HG03520 (cell line): Measurements from ENCODE around the gene TPRG1L.

Source experiments
- ATAC-seq: cut with Tn5 transposase; IDR thresholded peaks from one replicate; pipeline ENCODE4 v1.9.1; 2021; ENCODE audit warnings: mild to moderate bottlenecking, moderate library complexity; ENCODE audit not compliant: unreplicated experiment

The TPRG1L gene

DNA sequence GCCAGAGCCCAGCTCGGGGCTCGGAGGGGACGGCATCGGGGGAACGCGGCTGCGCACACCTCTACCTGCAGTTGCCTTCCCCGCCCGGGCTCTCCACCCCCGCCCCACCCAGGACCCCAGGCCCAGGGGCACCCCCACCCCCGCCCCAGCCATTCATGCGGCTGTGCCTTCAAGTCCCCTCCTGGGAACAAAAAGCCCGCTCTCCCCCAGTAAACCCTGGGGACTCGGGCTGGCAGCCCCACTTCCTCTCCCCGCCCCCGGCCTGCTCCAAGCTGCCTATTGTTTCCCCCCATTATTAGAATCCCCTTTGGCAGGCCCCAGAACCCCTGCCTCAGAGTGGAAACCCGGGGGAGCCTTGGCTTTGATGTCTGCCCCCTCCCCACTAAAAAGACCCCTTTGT lies 31.5 kb upstream of the TPRG1L start:
- no peak for ATAC-seq

GRCh38 chr1:3593745-3594144 lies 31.1 kb upstream of the TPRG1L start:
- no peak for ATAC-seq

- ATAC-seq: no peak
Measured at GRCh38 chr1:3594706-3595377, 30.0 kb upstream of the TPRG1L start.

DNA sequence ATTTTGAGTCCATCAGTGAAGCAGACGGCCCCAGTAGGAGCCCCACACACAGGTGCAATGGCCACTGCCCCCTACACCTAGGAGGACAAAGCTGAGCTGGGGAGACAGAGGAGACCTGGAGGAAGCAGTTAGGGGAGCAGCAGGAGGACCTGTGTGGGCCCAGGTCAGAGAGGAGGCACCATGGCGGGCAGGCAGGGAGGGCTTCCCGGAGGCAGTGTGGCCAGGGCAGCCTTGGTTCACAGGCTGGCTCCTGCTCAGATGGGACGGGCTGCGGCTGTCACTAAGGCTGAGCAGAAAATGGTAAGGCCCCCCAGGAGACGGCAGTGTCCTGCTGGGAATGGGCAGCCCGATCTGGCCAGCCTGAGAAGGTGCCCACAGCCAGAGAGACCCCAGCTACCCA lies 28.9 kb upstream of the TPRG1L start:
- no peak for ATAC-seq

DNA sequence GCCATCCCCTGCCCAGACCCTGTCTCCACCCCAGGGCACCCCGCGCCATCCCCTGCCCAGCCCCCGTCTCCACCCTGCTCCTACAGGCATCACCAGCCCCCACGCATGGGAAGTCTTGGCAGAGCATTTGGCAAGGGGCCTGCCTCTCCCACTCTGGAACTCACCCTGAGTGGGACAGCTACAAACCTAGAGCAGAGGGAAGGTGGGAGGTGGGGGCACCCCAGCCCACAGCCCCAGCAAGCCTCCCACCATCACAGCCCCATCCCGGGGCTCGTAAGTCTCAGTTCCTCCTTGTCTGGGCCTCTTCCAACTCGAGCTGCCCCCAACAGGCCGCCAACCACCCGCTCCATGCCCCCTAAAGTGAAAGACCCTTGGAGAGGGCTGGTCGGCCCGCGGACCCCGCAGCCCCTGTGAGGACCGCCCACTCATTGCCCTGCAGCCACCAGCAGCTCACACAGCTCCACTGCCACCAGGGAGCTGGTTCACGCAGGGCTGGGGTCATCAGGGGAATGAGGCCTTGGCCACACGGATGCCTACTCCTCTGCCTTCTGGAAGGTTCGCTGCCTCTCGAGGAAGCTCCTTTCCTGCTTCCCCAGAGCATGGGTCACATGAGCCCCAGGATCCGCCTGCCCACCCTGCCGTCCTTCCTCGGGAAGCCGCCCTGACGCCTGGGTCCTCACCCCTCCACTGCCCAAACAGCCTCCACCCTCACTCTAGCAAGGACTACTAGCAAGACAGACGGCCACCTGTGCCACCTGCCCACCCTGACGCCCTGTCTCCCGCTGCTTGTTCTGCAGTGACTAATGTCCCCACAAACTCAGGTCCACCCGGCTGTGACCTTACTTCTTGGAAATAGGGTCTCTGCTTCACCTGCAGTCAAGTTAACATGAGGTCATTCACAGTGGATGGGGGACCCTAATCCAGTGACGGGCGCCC lies 27.9 kb upstream of the TPRG1L start:
- ATAC-seq: no peak

DNA sequence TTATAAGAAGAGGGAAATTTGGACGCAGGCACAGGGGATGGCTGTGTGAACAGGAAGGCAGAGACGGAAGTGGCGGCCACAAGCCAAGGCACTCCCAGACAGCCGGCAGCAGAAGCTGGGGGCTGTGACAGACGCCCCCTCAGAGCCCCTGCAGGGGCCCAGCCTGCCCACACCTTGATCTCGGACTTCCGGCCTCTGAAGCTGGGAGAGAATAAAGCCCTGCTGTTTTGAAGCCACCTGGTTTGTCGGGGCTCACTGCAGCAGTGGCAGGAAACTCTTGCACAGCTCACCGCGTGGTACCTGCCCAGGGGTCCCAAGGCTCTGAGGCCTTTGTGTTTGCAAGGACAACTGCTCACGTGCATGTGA lies 27.2 kb upstream of the TPRG1L start:
- ATAC-seq: no peak

- ATAC-seq: no peak
Measured at GRCh38 chr1:3598051-3598491, 26.7 kb upstream of the TPRG1L start.

GRCh38 chr1:3598522-3599285 lies 26.1 kb upstream of the TPRG1L start:
- ATAC-seq: no peak

GRCh38 chr1:3599286-3599811 lies 25.5 kb upstream of the TPRG1L start:
- ATAC-seq: no peak

- ATAC-seq: no peak
Measured at GRCh38 chr1:3599816-3600215, 25.0 kb upstream of the TPRG1L start.

DNA sequence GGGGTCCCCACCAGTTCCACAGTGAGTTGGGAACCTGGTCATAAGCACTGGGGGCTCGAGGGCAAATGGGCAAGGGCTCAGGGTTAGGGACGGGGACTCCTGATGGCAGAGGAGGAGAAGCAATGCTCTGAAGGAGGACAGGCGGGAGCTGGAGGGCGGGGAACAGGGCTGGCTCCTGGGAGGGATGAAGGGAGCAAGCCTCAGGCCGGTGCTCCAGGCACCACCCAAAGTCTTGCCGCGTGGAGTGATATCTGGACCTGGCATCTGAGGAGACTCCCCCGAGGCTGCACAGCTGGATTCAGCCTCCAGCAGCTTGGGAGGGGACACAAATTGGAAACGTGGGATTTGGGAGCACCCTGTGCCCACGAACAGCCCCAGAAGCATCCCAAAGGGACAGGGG lies 24.5 kb upstream of the TPRG1L start:
- ATAC-seq: no peak

DNA sequence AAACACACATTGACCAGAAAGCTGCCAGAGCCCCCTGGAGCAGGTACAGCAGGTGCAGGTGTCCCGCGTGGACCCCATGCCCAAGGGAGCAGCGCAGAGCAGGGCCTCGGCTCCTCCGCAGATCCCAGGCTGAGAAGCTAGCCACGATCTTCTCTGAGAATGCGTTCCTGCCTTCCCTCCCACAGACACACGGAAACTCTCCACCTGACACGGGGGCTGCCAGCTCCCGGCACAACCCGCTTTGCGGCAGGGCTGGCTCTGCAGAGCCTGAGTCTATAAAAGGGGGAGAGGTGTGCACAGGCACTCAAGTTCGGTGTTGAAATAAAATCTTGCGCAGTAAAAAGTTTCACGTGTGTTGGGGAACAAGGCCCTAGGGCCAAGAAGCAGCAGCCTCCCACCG lies 23.1 kb upstream of the TPRG1L start:
- no peak for ATAC-seq

GRCh38 chr1:3602375-3602774 lies 22.4 kb upstream of the TPRG1L start:
- no peak for ATAC-seq

- ATAC-seq: no peak
Measured at GRCh38 chr1:3603156-3603555, 21.7 kb upstream of the TPRG1L start.

DNA sequence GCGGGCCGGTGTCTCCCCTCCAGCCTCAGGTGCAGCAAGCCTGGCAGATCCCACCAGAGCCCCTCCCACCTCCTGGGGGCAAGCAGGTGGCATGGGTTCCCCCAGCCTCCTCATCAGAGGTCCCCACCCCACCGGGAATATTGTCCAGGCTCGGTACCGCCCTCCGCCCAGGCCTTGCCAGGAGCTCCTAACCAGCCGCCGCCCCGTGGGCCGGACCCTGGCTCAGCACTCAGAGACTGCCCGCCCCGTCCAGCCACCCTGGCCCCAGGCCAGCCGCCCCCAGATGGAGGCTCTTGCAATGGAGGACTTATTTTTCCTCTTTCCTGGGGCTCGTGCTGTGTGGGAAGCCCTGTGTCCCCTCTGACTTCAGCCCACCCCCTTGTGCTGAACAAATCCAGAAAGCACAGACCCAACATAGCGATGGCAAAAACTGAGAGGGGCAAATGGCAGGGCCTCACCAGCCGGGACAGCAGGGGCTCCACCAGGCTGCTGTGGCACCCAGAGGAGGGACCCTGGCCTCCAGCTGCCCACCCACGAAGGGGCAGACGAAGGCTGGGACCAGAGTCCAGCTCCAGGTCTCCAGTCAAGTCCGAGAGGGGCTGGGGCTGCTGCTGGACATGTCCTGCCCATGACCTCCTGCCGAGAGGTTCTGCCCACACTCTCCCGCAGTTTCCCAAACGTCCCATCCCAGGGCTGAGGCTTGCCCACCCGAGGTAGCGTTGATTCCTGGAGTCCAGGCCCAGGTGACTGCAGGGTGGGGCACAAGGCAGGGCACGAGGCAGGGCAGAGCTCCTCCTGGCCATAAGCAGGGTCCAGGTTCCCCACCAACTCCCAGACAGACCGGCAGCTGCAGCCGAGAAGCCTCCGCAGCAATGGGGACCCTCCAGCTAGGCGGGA lies 21.0 kb upstream of the TPRG1L start:
- no peak for ATAC-seq

GRCh38 chr1:3604468-3604974 lies 20.3 kb upstream of the TPRG1L start:
- no peak for ATAC-seq

- ATAC-seq: no peak
Measured at GRCh38 chr1:3604997-3605823, 19.6 kb upstream of the TPRG1L start.

DNA sequence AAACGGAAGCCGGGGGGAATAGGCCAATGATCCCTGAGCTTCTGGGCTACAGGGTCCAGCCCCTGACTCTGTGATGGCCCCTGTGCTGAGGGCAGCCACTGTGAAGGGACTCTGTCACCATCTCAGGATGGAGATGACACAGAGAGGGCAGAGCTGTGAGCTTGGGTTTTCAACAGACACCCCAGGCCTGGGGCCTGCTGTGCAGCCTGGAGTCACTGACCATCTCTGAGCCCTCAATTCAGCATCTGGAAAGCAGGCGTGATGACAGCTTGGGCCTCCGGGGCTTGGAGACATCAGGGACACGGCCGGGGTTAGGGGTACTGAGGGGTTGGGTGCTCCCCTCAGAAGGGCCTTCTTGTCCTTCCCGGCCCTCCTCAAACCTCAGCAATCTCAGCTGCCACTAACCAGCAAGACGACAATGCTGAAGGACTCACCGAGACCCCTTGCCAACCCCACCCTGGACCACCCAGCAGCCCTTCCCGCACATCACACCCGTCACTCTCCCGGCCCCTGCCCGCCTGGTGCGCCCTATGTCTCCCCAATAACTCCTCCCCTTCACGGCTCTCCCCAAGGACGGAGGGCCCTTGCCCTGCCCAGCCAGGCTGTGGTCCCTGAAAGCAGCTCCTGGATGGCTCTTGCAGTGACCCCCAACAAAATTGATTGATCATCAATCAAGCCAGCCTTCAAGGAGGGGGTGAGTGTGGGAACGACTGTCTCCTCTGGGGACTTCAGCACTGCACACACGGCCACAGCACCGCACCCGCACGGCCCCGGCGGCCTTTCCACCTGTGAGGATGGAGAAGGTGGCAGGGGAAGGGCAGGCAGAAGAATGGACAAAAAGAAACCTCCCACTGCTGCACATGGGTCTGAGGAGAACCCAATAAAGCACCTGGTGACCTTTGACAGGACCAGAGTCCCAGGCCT lies 17.8 kb upstream of the TPRG1L start:
- no peak for ATAC-seq
